HepG2 (cell line): ENCODE measurements around the gene TM4SF5. TPM values are rescaled to one million over a fixed set of nuclear protein-coding genes. Genes with fewer than 3 reads are reported as not detected.
A peak's percentile ranks its signal among the peaks of the same experiment; 100 is the strongest.

Experiments
- CEBPG ChIP-seq: IDR thresholded peaks from 2 replicates; pipeline ENCODE4 v1.6.1; 2016
- DMTF1 ChIP-seq: sonication (generic); formaldehyde crosslinking; IDR thresholded peaks from 2 replicates; pipeline ENCODE4 v1.4.0; 2020; ENCODE audit warnings: mild to moderate bottlenecking, missing genetic modification reagents
- FIP1L1 ChIP-seq: fragments of 200-400 bp; formaldehyde crosslinking; IDR thresholded peaks from 2 replicates; pipeline ENCODE4 v1.6.1; 2018; ENCODE audit warnings: low read depth, mild to moderate bottlenecking, low read length, moderate library complexity, borderline replicate concordance; ENCODE audit not compliant: insufficient read depth
- GABPB1 ChIP-seq: IDR thresholded peaks from 2 replicates; pipeline ENCODE4 v1.6.1; 2016; ENCODE audit warnings: mild to moderate bottlenecking, missing genetic modification reagents, moderate library complexity, missing compliant biosample characterization
- HIC2 ChIP-seq: sonication (generic); formaldehyde crosslinking; IDR thresholded peaks from 2 replicates; pipeline ENCODE4 v1.9.0; 2022; ENCODE audit warnings: low read depth, missing genetic modification reagents
- HNRNPL ChIP-seq: fragments of 200-400 bp; formaldehyde crosslinking; IDR thresholded peaks from 2 replicates; pipeline ENCODE4 v1.6.1; 2017; ENCODE audit warnings: mild to moderate bottlenecking, low read depth, low read length
- KLF13 ChIP-seq: sonication (generic); formaldehyde crosslinking; IDR thresholded peaks from 2 replicates; pipeline ENCODE4 v1.4.0; 2020; ENCODE audit warnings: mild to moderate bottlenecking, missing genetic modification reagents
- LRRFIP1 ChIP-seq: sonication (generic); formaldehyde crosslinking; conservative IDR thresholded peaks from 2 replicates; pipeline ENCODE4 v1.4.0; 2020; ENCODE audit warnings: missing genetic modification reagents
- MAFG ChIP-seq: sonication (generic); formaldehyde crosslinking; IDR thresholded peaks from 2 replicates; pipeline ENCODE4 v1.5.1; 2020; ENCODE audit warnings: mild to moderate bottlenecking, missing genetic modification reagents
- MED1 ChIP-seq: sonication (generic); formaldehyde crosslinking; IDR thresholded peaks from 2 replicates; pipeline ENCODE4 v1.4.0; 2020; ENCODE audit warnings: missing genetic modification reagents
- RAD51 ChIP-seq: fragments of 450-650 bp; IDR thresholded peaks from 2 replicates; pipeline ENCODE4 v1.6.1; 2016; ENCODE audit warnings: borderline replicate concordance
- SMC3 ChIP-seq: IDR thresholded peaks from 2 replicates; pipeline ENCODE4 v1.6.1; 2011; ENCODE audit warnings: low read length, improper control_type of control experiment
- STAG1 ChIP-seq: sonication (generic); formaldehyde crosslinking; IDR thresholded peaks from 2 replicates; pipeline ENCODE4 v1.4.0; 2020; ENCODE audit warnings: missing genetic modification reagents
- ZFP36L2 ChIP-seq: sonication (generic); formaldehyde crosslinking; IDR thresholded peaks from 2 replicates; pipeline ENCODE4 v1.4.0; 2020; ENCODE audit warnings: missing genetic modification reagents
- ZFP37 ChIP-seq: sonication (generic); formaldehyde crosslinking; IDR thresholded peaks from 2 replicates; pipeline ENCODE4 v1.4.0; 2020; ENCODE audit warnings: missing genetic modification reagents, borderline replicate concordance
- ZNF235 ChIP-seq: sonication (generic); formaldehyde crosslinking; IDR thresholded peaks from 2 replicates; pipeline ENCODE4 v1.8.1; 2023; ENCODE audit warnings: mild to moderate bottlenecking, missing genetic modification reagents, borderline replicate concordance
- ZNF350 ChIP-seq: sonication (generic); formaldehyde crosslinking; IDR thresholded peaks from 2 replicates; pipeline ENCODE4 v1.4.0; 2020; ENCODE audit warnings: mild to moderate bottlenecking, low read depth, missing genetic modification reagents, borderline replicate concordance
- ZNF431 ChIP-seq: sonication (generic); formaldehyde crosslinking; IDR thresholded peaks from 2 replicates; pipeline ENCODE4 v1.9.0; 2022; ENCODE audit warnings: missing genetic modification reagents, low read depth, mild to moderate bottlenecking, borderline replicate concordance
- ZNF501 ChIP-seq: sonication (generic); formaldehyde crosslinking; IDR thresholded peaks from 2 replicates; pipeline ENCODE4 v1.5.1; 2020; ENCODE audit warnings: mild to moderate bottlenecking, moderate library complexity, missing genetic modification reagents
- ZNF737 ChIP-seq: sonication (generic); formaldehyde crosslinking; IDR thresholded peaks from 2 replicates; pipeline ENCODE4 v1.5.0; 2020; ENCODE audit warnings: missing genetic modification reagents, mild to moderate bottlenecking, borderline replicate concordance
- ZNF75D ChIP-seq: sonication (generic); formaldehyde crosslinking; IDR thresholded peaks from 2 replicates; pipeline ENCODE4 v1.8.1; 2023; ENCODE audit warnings: missing genetic modification reagents, mild to moderate bottlenecking, borderline replicate concordance
- polyA plus RNA-seq, 8 experiments: library from polyadenylated mRNA; depleted of rRNA in 3 of 8; stranded (reverse) in 7 of 8; unstranded in 1 of 8; fragments of >200 nt; fragmentation: Illumina TruSeq in 4 of 8; extraction: Trizol in 4 of 8; gene quantifications; 2 replicates each; pipeline versions ENCODE4 v1.2.1 to v1.2.3, GENCODE V29; 2011 to 2016; ENCODE audit warnings: low read depth in 4 of 8, missing spikeins in 1 of 8, mixed read lengths in 1 of 8; ENCODE audit not compliant: insufficient read depth in 1 of 8
- total RNA-seq, 5 experiments: library from RNA; depleted of rRNA; stranded (reverse); fragments of >200 nt; fragmentation: Illumina TruSeq; extraction: Trizol; gene quantifications; 2 replicates each; pipeline ENCODE4 v1.2.3, GENCODE V29; 2016; ENCODE audit warnings: low read depth in 1 of 5
- TF ChIP-seq, protein P1 (sequence below): IDR thresholded peaks from 2 replicates; pipeline ENCODE4 v1.6.1; 2018; ENCODE audit warnings: missing genetic modification reagents, mild to moderate bottlenecking, missing compliant biosample characterization
- TF ChIP-seq, protein P2 (sequence below): sonication (generic); formaldehyde crosslinking; IDR thresholded peaks from 2 replicates; pipeline ENCODE4 v1.4.0; 2020; ENCODE audit warnings: missing genetic modification reagents, low read depth, mild to moderate bottlenecking, borderline replicate concordance

TM4SF5 gene
- total and polyA plus RNA-seq, 2 of the 13 experiments (the other 11 are each of a cell fraction or from before 2014, with no cell fraction given) = 30.1 to 126 TPM

DNA sequence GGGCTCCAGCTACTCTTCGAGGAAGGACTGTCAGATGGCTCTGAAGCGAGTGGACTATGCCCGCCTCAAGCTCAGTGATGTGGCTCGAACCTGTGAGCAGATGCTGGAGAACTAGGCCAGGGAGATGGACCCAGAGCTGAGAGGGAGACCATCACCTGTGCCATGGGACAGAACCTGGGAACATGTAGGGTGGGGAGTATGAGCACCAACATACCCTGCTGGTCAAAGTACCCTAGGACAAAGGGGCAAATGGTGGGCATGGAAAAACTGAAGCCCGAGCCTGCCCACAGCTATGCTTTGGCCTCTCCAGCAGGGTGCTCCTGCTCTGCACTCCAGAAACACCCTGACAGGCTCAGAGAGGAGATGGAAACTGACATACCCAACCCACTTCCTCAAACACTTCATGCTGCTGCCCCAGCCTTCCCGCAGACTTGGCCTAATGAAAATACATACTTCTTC lies 38.6 kb upstream of the TM4SF5 start (continued):
- TF ChIP-seq DMTF1 (CRISPR knock-in tag) = no peak
- TF ChIP-seq, protein P1, sequence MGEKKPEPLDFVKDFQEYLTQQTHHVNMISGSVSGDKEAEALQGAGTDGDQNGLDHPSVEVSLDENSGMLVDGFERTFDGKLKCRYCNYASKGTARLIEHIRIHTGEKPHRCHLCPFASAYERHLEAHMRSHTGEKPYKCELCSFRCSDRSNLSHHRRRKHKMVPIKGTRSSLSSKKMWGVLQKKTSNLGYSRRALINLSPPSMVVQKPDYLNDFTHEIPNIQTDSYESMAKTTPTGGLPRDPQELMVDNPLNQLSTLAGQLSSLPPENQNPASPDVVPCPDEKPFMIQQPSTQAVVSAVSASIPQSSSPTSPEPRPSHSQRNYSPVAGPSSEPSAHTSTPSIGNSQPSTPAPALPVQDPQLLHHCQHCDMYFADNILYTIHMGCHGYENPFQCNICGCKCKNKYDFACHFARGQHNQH (CRISPR knock-in tag) = no peak
- no peak for TF ChIP-seq RAD51
- peak; percentile 87 for TF ChIP-seq HNRNPL
- TF ChIP-seq LRRFIP1 = no peak
- TF ChIP-seq, protein P2, sequence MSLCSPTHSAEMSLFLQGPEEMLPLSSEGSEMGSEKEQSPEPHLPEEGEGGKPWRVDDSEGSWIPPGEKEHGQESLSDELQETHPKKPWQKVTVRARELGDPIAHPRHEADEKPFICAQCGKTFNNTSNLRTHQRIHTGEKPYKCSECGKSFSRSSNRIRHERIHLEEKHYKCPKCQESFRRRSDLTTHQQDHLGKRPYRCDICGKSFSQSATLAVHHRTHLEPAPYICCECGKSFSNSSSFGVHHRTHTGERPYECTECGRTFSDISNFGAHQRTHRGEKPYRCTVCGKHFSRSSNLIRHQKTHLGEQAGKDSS (CRISPR knock-in tag) = 0 out of 2 replicates have a peak, but pooled peaks have one; percentile 49
- peak; percentile 72 for TF ChIP-seq STAG1 (CRISPR knock-in tag)
- TF ChIP-seq ZNF235 (CRISPR knock-in tag) = no peak
- TF ChIP-seq HIC2 (CRISPR knock-in tag) = peak; percentile 69; the same call in 1 of the 2 replicates
- no peak for TF ChIP-seq ZNF737 (CRISPR knock-in tag)
- no peak for TF ChIP-seq ZFP36L2 (CRISPR knock-in tag)
- no peak for TF ChIP-seq KLF13 (CRISPR knock-in tag)
- TF ChIP-seq GABPB1 (CRISPR knock-in tag) = no peak
- peak; percentile 68 for TF ChIP-seq SMC3
- no peak for TF ChIP-seq CEBPG (CRISPR knock-in tag)
- TF ChIP-seq FIP1L1 = no peak
- no peak for TF ChIP-seq ZFP37 (CRISPR knock-in tag)
- no peak for TF ChIP-seq ZNF75D
- no peak for TF ChIP-seq MAFG (CRISPR knock-in tag)
- no peak for TF ChIP-seq ZNF350 (CRISPR knock-in tag)
- TF ChIP-seq ZNF431 = no peak
- TF ChIP-seq ZNF501 = no peak
- TF ChIP-seq MED1 (CRISPR knock-in tag) = peak; percentile 38; the same call in 1 of the 2 replicates
